ENCODE results near the gene SMCR8. TPM values are rescaled to one million over a fixed set of nuclear protein-coding genes. Genes with fewer than 3 reads are reported as not detected.

Gene SMCR8
- total and polyA plus RNA-seq, 9 of the 15 experiments (the other 6 are each of a cell fraction or from before 2014, with no cell fraction given): 0.25 to 8.8 (median 4.9) TPM

- FAIRE-seq (peak; percentile 87), ATAC-seq (peak; percentile 87), DNase-seq (ENCODE audit: extremely low read depth in 1 of 4, low spot score in 3 of 4) (peak; percentile 32 to 62 (median 42))
- in situ Hi-C loops (cut with MboI): no loop called here
- no TSS peak for BruUV-seq (replicated peaks)
- Histone ChIP-seq H3K27me3 (ENCODE audit: control insufficient read depth in 2 of 2, insufficient read depth in 2 of 2, low read length in 2 of 2) (no peaks in the 10 kb centered on the region), H3K4me1 (replicated peaks in 1 of 2; ENCODE audit: control insufficient read depth in 2 of 2, insufficient read depth in 2 of 2, low read length in 2 of 2) (peaks cover 19 to 21% of the 10 kb centered on the region in 2 experiments; a peak in 4 of 5 replicates), H3K4me3 (no peak overlapping the region), H3K36me3 (ENCODE audit: control insufficient read depth, insufficient read depth, low read length) (peaks cover 47% of the 10 kb centered on the region; the same call in 2 of the 3 replicates), H2AFZ (ENCODE audit: low read depth, low read length) (no peak overlapping the region), H3K9me1 (ENCODE audit: control insufficient read depth, insufficient read depth, low read length) (peaks cover 3% of the 10 kb centered on the region), H3K4me2 (ENCODE audit: insufficient read depth, low read length) (no peak overlapping the region), H4K20me1 (replicated peaks; ENCODE audit: control insufficient read depth, insufficient read depth, low read length) (peaks cover 8% of the 10 kb centered on the region), H3K9ac (ENCODE audit: insufficient read depth in 1 of 2, low read depth in 2 of 2, low read length in 2 of 2) (no peak overlapping the region), H3K79me2 (ENCODE audit: control insufficient read depth, insufficient read depth, low read length) (peaks cover 26% of the 10 kb centered on the region), H3K9me3 (replicated peaks; ENCODE audit: control insufficient read depth, insufficient read depth, low read depth, low read length) (no peaks in the 10 kb centered on the region), H3K27ac (ENCODE audit: extremely low read depth, low read depth, low read length) (no peak overlapping the region)
- 47% methylated on average over 5 of the region's 5 CpGs for WGBS (ENCODE audit: insufficient coverage, low coverage, missing lambda C conversion rate)
- ChIA-PET POLR2A (interaction anchor here (0.9 kb wide), 1 partner anchor 65 kb away, joined by 3 read pairs; no protein-coding TSS in a partner anchor), CTCF (ENCODE audit: low intra/inter-chr PET ratio) (no interaction called here)
- TF ChIP-seq CBX8 (IDR thresholded peaks at IDR 0.05; ENCODE audit: borderline replicate concordance, extremely low read depth, low read depth, low read length, poor library complexity, severe bottlenecking): no peak
- TF ChIP-seq NCOR1 (IDR thresholded peaks at IDR 0.05): no peak
- peak; percentile 31 for TF ChIP-seq MEIS2 (IDR thresholded peaks at IDR 0.05; ENCODE audit: partially characterized antibody)
- no peak for TF ChIP-seq CBX3 (IDR thresholded peaks at IDR 0.05; ENCODE audit: borderline replicate concordance in 1 of 2, low read length in 2 of 2)
- TF ChIP-seq RAD21 (CRISPR knock-in tag; conservative IDR thresholded peaks at IDR 0.05 in 1 of 2, IDR thresholded peaks at IDR 0.05 in 1 of 2): peak in 1 of 2 experiments; percentile 27; a peak in 1 of 4 replicates
- peak; percentile 53 to 80 (median 57); a peak in 5 of 6 replicates for TF ChIP-seq CTCF (IDR thresholded peaks at IDR 0.05 in 2 of 3, conservative IDR thresholded peaks at IDR 0.05 in 1 of 3; ENCODE audit: insufficient read depth in 2 of 3, low read depth in 1 of 3, low read length in 3 of 3)
- intact Hi-C loops (cut with micrococcal nuclease): loop anchor here (10.0 kb wide), 1 partner anchor 177 kb away; no protein-coding TSS in a partner anchor
Observed at GRCh38 chr17:18321309-18321708, 6.2 kb downstream of the SMCR8 start.

Data from K562 (cell line).